ENCODE data around the gene ATG4A. TPM values are rescaled to one million over a fixed set of nuclear protein-coding genes. Genes with fewer than 3 reads are reported as not detected.

Gene ATG4A
- total RNA-seq, 1 donor from 2014 or later: 12.8 TPM

DNA sequence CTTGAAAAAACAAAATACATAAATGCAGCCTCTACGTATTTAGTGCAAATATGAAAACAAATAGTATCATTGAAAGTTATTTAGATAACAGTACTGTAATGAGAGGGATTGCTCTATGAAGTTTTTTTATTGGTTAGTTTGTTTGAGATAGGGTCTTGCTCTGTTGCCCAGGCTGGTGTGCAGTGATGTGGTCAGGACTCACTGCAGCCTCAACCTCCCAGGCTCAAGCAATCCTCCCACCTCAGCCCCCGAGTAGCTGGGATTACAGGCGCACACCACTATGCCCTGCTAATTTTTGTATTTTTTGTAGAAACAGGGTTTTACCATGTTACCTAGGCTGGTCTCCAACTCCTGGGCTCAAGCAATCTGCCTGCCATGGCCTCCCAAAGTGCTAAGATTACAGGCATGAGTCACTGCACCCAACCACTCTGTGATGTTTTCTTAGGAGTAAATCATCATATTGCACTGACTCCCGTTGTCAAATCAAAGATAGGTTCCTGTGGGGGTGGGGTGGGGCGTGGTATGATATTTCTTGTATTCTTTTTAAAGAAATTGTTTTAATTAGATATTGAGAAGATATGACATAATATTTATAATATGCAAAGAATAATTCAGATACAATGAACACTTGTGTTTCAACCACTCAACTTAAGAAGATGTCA lies 75.8 kb downstream of the ATG4A start:
- intact Hi-C loops (cut with micrococcal nuclease): no loop called here

DNA sequence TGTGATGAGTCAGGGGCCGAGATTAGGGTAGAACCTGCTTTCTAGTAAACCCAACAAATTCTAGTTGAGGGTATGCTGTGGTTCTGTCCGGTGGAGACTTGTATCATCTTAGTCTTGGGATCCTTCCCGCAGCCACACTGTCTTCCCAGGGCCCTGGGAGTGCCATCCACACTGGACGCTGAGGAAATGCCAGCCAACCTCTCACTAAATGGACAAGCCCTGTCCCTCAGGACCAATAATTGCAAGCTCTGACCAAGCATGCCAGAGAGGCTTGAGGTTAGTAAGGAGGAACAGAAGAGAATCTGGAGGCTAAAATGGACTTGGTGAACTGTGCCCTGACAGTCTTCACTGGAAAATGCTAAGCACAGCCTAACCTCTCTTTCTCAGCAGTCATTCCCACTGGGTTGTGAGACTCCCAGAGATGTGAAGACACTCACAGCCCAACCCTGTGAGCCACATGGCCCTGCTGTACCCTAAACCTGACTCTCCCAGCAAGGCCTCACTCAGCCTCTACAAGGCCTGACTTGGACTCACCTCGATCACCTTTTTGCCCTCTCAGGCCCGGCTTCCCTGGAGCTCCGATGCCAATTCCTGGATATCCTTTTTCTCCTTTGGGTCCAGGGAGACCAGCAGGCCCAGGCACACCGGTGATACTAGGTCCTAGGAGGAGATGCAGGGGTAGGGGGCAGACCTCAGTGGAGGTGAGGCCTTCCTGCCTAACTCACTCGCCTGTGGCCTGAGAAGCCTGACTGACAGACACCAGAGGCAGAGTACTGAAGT lies 77.6 kb downstream of the ATG4A start:
- intact Hi-C loops (cut with micrococcal nuclease): no loop called here

GRCh38 chrX:108169768-108170167 lies 78.2 kb downstream of the ATG4A start:
- intact Hi-C loops (cut with micrococcal nuclease): no loop called here

- intact Hi-C loops (cut with micrococcal nuclease): no loop called here
These were observed 80.1 kb downstream of the ATG4A start for GRCh38 chrX:108171671-108172070.

GRCh38 chrX:108173874-108174273 lies 82.3 kb downstream of the ATG4A start:
- intact Hi-C loops (cut with micrococcal nuclease): no loop called here

DNA sequence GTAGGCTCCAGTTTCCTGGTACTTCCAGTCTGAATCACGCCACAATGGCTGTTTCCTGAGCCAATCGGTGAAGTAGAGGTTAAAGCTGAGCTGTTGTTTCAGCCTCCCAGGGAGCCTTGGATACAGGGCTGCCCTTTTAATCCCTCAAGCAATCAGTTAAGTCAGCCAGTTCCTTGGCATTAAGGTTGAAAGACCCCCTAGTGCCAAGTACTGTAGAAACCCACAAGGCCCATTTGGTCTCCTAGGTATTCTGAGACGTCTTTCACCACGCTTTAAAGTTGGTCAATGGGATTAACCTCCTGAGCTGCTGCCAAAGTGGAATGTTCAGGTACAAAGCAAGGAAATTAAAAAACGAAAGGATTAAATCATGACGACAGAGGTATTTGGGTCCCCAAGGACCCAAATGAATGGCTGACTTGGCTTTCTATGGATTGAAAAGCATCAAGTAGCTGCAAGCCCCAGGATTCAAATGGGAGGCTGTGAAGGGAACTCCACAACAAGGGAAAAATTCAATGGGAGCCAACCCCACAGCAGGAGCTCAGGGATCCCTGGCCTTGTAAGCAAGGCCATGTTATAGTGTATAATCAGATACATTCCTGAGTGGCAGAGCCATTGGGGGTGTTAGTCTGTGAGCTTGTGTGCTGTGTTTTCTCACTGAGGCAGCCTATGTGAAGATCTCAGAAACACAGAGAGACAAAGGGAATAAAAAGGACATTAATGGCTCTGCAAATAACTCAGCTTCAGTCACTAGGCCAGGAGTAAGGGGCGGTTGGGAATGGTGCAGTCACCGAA lies 86.0 kb downstream of the ATG4A start:
- intact Hi-C loops (cut with micrococcal nuclease): no loop called here

DNA sequence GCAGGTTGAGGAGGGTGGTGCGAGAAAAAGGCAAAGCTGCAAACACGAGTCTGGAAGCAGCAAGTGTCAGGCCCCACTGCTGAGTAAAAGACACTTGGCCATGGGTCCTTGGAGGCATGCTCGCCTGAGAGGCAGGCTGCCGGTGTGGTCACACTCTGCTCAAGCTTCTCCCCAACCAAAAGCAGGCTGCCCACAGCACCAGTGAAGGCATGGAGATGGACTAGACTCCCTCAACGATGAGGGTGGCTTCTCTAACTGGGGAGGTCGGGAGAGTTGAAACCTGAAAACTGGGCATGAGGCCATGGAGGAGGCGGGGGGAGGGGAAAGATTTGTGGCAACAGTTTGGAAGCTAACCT lies 86.5 kb downstream of the ATG4A start:
- intact Hi-C loops (cut with micrococcal nuclease): no loop called here

DNA sequence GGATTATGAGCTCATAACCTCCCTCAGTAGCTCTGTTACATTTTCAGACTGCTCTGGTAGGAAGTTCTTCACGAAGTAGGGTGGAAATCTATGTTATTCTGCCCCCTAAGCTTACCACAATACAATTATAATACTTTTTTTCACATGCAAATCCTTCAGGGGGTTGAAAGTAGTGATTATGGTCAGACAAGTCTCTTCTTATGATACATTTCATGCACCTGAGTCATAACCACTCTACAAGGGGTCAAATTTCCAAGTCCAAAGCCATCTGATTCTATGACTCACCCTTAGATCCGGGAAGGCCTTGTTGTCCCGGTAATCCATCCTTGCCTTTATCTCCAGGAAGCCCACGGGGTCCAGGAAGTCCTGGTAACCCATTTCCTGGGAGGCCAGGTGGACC lies 95.2 kb downstream of the ATG4A start:
- intact Hi-C loops (cut with micrococcal nuclease): no loop called here

GRCh38 chrX:108198420-108198819 lies 106.8 kb downstream of the ATG4A start:
- intact Hi-C loops (cut with micrococcal nuclease): no loop called here

- intact Hi-C loops (cut with micrococcal nuclease): no loop called here
These were observed 107.5 kb downstream of the ATG4A start for GRCh38 chrX:108199041-108199440.

- intact Hi-C loops (cut with micrococcal nuclease): no loop called here
These were observed 108.1 kb downstream of the ATG4A start for GRCh38 chrX:108199691-108200090.

DNA sequence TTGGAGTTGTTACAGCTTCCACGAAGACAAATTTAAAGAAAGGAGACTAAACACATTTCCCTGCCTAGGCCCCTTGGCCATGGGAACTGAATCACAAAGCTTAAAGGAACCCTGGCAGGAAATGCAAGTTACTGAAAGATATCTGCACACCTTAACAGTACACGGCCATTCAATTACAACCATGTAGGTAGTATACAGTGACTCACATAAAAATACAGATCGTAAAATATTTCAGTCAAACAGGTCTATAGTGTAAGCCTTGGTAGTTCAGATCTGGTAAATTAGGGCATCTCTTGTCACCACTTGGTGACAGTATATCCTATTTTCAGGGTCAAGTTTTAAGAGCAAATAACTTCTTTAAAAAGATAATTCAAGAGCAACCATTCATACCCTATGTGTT lies 112.0 kb downstream of the ATG4A start:
- intact Hi-C loops (cut with micrococcal nuclease): no loop called here

Other genes starting within 250 kb of the ATG4A start
- gene TEX13B, start 109.4 kb upstream of the ATG4A start, total RNA-seq: not detected in 2 replicates
- gene VSIG1, start 46.7 kb upstream of the ATG4A start, total RNA-seq: 3.0 and 5.0 TPM in 2 replicates
- gene PSMD10, start 236 bp upstream of the ATG4A start, total RNA-seq: 28.4 and 32.1 TPM in 2 replicates